HG02759 (cell line): ENCODE results near the gene TMCC3.
"Not testable (repeated sequence)": the region's sequence is repeated elsewhere in the genome, so short reads cannot be mapped to it uniquely, and the experiment has no call there.

Experiments used
- ATAC-seq: cut with Tn5 transposase; IDR thresholded peaks from one replicate; pipeline ENCODE4 v1.9.1; 2021; ENCODE audit warnings: mild to moderate bottlenecking, moderate library complexity; ENCODE audit not compliant: unreplicated experiment

The TMCC3 gene

GRCh38 chr12:94650143-94651056, at the start of gene TMCC3:
TMCC3 (minus strand) TSS chr12:94650557; CDS start chr12:94650430, 127 bp downstream.
- ATAC-seq, result peak; percentile 84

GRCh38 chr12:94699801-94700200, 49.4 kb upstream of the TMCC3 start:
- ATAC-seq, result peak; percentile 46

GRCh38 chr12:94698578-94698977, 48.2 kb upstream of the TMCC3 start:
- no peak for ATAC-seq

GRCh38 chr12:94697631-94698030, 47.3 kb upstream of the TMCC3 start:
- ATAC-seq, result no peak

GRCh38 chr12:94694732-94695131, 44.4 kb upstream of the TMCC3 start:
- ATAC-seq, result no peak

GRCh38 chr12:94692826-94693225, 42.5 kb upstream of the TMCC3 start:
- not testable (repeated sequence) for ATAC-seq

GRCh38 chr12:94690198-94690771, 39.9 kb upstream of the TMCC3 start:
- no peak for ATAC-seq

GRCh38 chr12:94689646-94690036, 39.3 kb upstream of the TMCC3 start:
- no peak for ATAC-seq

- no peak for ATAC-seq
These were observed 38.8 kb upstream of the TMCC3 start for GRCh38 chr12:94689002-94689645.

- no peak for ATAC-seq
These were observed 37.5 kb upstream of the TMCC3 start for GRCh38 chr12:94687891-94688290.

- no peak for ATAC-seq
These were observed 36.7 kb upstream of the TMCC3 start for GRCh38 chr12:94686834-94687628.

GRCh38 chr12:94684416-94685142, 34.2 kb upstream of the TMCC3 start:
- no peak for ATAC-seq

- ATAC-seq, result no peak
These were observed 29.3 kb upstream of the TMCC3 start for GRCh38 chr12:94679554-94680195.

- no peak for ATAC-seq
These were observed 28.5 kb upstream of the TMCC3 start for GRCh38 chr12:94678849-94679248.

- no peak for ATAC-seq
These were observed 28.0 kb upstream of the TMCC3 start for GRCh38 chr12:94678379-94678778.

GRCh38 chr12:94677778-94678177, 27.4 kb upstream of the TMCC3 start:
- peak; percentile 40 for ATAC-seq

GRCh38 chr12:94676922-94677321, 26.6 kb upstream of the TMCC3 start:
- no peak for ATAC-seq

- ATAC-seq, result peak; percentile 78
These were observed 25.8 kb upstream of the TMCC3 start for GRCh38 chr12:94676031-94676641.

GRCh38 chr12:94674835-94675234, 24.5 kb upstream of the TMCC3 start:
- no peak for ATAC-seq
